ENCODE results near the gene TMEM134.

Gene TMEM134

DNA sequence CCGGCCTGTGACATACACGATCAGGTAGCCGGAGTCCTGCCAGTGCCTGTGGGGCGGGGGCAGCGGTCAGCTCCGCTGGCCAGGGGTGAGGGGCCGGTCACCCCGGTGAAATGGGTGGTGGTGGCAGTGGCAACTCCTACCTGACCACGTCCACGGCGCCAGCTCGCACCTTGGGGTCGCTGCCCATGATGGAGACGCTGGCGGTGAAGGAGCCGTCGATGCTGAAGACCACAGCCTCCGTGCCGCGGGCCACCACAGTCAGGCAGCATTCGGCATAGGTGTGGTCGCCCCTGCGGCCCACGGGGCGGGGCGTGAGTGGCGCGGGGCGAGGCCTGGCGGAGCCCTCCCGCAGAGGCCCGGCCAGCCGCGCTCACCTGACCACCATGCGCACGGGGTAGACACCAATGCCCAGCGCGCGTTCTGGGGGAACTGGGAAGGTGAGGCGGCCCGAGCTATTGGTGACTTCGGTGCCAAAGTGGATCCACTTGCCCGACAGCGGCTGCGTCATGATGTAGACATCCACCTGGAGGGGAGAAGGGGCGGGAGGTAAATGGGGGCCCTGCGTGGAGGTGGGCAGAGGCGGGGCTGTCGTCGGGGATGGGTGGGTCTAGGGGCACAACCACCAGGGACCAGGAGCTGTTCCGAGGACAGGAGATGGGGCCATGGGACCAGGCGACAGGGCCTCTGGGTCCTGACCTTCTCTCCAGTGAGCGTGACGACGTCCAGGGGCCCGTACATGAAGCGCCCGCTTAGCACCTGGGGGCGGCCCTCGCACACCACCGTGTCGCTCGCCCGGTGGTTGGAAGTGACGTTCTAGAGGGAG, 24.7 kb upstream of the TMEM134 start:
- TF ChIP-seq, protein P1, sequence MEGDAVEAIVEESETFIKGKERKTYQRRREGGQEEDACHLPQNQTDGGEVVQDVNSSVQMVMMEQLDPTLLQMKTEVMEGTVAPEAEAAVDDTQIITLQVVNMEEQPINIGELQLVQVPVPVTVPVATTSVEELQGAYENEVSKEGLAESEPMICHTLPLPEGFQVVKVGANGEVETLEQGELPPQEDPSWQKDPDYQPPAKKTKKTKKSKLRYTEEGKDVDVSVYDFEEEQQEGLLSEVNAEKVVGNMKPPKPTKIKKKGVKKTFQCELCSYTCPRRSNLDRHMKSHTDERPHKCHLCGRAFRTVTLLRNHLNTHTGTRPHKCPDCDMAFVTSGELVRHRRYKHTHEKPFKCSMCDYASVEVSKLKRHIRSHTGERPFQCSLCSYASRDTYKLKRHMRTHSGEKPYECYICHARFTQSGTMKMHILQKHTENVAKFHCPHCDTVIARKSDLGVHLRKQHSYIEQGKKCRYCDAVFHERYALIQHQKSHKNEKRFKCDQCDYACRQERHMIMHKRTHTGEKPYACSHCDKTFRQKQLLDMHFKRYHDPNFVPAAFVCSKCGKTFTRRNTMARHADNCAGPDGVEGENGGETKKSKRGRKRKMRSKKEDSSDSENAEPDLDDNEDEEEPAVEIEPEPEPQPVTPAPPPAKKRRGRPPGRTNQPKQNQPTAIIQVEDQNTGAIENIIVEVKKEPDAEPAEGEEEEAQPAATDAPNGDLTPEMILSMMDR (IDR thresholded peaks at IDR 0.05; ENCODE audit: low read length, missing control alignments) = no peak
- DNase-seq (ENCODE audit: low read depth) = no peak
- no peak overlapping the region for H3K4me3 ChIP-seq (replicated peaks; ENCODE audit: low read depth, low read length)

DNA sequence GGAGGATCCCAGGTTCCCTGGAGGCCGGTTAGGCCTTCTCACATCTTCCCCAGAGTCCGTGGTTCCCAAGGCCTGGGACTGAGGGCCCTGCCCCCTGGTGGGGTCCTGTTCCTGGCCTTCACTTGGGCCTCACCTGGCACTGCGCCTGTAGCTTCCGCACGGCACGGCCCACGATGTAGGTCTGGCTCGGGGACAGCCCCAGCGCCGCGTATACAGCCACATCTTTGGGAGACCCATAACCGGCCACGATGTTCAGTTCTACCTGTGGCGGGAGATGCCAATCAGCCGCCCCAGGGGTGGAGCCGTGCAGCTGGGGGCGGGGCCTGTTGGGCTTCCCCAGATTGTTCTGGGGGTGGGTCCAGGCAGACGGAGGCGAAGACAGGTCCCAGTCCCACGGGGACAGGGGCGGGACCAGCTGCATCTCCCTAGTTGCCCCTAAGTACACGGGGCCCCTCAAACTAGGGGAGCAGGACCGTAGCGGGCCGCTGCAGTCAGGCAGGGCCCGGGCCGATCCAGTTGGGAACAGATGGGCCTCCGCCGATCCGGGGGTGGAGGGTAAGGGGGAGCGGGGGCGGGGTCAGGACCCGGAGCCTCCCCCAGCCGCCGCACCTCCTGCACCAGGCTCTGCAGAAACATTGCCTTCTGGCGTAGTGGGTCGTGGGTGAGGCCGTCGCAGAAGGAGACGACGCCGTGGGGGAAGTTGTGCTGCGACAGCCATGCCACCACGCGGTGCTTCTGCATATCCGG, 23.9 kb upstream of the TMEM134 start:
- no peak overlapping the region for H3K4me3 ChIP-seq (replicated peaks; ENCODE audit: low read depth, low read length)
- no peak for DNase-seq (ENCODE audit: low read depth)
- TF ChIP-seq, protein P1 (IDR thresholded peaks at IDR 0.05; ENCODE audit: low read length, missing control alignments) = no peak

DNA sequence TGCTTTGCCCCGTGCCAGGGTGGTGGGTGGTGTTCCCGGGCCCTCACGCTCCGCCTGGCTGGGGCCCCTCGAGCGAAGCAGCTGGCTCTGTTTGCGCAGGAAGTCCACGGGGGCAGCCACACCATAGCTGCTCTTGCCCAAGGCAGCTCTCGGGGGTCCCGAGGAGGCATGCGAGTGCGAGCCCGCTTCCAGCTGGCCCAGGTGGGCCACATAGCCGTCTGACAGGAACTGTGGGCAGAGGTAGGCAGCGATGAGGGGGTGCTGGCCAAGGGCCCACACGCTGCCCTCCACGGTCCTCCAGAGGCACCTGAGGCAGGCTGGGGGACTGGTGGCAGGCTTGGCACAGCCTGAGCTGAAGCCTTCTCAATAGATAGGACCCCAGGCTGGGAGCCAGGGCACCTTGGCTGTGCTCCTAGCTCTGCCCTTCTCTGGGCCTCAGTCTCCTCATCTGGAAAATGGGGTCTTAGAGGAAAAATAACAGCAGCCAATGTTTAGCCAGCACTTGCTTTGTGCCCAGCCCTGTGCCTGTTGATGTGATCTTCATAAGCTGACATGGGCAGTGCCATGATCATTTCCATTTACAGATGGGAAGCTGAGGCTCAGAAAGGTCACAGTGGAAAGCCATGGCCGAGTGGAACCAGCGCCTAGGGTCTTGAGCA, 23.1 kb upstream of the TMEM134 start:
- no peak overlapping the region for H3K4me3 ChIP-seq (replicated peaks; ENCODE audit: low read depth, low read length)
- TF ChIP-seq, protein P1 (IDR thresholded peaks at IDR 0.05; ENCODE audit: low read length, missing control alignments) = no peak
- DNase-seq (ENCODE audit: low read depth) = no peak

DNA sequence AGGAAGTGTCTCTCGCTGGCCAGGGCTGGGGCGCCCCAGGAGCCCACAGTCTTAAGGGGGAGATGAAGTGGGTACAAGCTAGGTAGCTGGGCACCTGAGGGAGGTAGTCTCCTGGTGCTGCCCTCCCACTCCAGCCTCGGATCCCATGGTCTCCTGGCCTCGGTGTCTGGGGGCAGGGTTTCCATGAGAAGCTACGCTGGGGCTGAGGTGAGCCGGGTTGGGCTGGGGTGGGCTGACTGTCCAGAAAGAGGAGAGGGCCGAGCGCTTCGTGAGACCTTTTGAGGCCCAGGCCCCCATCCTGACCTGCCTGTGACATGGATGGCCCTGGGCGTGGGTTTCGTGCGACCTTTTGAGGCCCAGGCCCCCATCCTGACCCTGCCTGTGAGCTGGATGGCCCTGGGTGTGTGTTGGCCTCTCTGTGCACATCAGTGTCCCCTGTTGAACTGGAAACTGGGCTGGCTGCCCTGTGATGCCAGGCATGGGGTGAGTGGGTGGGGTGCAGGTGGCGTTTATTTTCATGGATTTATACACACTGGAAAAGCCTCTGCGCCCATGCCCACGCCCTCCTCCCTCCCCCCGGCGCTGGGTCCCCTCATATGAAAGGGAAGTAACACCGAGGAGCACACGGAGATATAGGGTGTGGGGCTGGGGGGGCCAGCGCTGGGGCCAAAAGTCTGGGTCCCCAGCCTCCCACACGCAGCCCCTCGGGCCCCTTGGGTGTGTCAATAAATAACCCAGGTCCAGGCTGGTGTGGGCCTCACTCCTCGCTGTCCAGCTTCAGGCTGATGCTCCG, 22.4 kb upstream of the TMEM134 start:
- no peak overlapping the region for H3K4me3 ChIP-seq (replicated peaks; ENCODE audit: low read depth, low read length)
- DNase-seq (ENCODE audit: low read depth) = no peak

DNA sequence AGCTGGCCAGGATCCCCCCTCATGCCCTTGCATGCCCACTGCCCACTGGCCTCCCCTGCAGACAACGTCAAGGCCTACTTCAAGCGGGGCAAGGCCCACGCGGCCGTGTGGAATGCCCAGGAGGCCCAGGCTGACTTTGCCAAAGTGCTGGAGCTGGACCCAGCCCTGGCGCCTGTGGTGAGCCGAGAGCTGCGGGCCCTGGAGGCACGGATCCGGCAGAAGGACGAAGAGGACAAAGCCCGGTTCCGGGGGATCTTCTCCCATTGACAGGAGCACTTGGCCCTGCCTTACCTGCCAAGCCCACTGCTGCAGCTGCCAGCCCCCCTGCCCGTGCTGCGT, 21.6 kb upstream of the TMEM134 start:
- no peak for DNase-seq (ENCODE audit: low read depth)
- TF ChIP-seq, protein P1 (IDR thresholded peaks at IDR 0.05; ENCODE audit: low read length, missing control alignments) = no peak
- no peak overlapping the region for H3K4me3 ChIP-seq (replicated peaks; ENCODE audit: low read depth, low read length)

More for the DNA sequence above, 22.4 kb upstream of the TMEM134 start:
- TF ChIP-seq, protein P1 (IDR thresholded peaks at IDR 0.05; ENCODE audit: low read length, missing control alignments) = no peak

DNA sequence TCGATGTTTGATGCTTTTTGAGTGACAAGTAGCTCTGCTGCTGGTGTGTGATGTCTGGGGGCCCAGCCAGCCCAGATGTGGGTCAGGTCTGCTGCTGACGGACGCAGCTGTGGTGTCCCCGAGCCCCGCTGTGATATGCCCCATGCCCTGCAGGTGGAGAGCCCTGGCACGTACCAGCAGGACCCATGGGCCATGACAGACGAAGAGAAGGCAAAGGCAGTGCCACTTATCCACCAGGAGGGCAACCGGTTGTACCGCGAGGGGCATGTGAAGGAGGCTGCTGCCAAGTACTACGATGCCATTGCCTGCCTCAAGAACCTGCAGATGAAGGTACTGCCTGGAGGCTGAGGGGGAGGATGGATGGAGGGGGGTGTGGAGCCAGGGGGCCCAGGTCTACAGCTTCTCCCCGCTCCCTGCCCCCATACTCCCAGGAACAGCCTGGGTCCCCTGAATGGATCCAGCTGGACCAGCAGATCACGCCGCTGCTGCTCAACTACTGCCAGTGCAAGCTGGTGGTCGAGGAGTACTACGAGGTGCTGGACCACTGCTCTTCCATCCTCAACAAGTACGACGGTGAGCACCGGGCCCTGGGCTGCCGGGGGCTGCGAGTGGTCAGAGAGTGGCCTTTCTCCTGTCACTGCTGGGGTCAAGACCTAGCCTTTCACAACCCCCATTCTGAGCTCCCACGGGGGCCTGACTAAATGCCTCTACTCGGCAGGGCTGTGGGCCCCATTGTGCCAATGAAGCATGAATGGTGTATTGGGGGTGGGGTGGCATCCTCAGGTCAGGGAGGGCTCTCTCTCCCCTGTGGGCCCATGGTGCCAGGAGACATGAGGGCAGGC, 21.1 kb upstream of the TMEM134 start:
- TF ChIP-seq, protein P1 (IDR thresholded peaks at IDR 0.05; ENCODE audit: low read length, missing control alignments) = no peak
- DNase-seq (ENCODE audit: low read depth) = no peak
- no peak overlapping the region for H3K4me3 ChIP-seq (replicated peaks; ENCODE audit: low read depth, low read length)

Measured in fibroblast of pulmonary artery (primary cell).